Vagina (tissue), 2 donors: ENCODE data around the gene CEMIP.

Experiments
- CTCF ChIP-seq, 3 experiments: fragments of 450-650 bp in 2 of 3; fragments of 200-600 bp in 1 of 3; sonication (generic) in 1 of 3; IDR thresholded peaks; one replicate each; pipeline ENCODE4 v1.5.1; 2017 to 2019; ENCODE audit warnings: antibody characterized with exemption in 3 of 3, mild to moderate bottlenecking in 2 of 3, moderate library complexity in 2 of 3
- POLR2A ChIP-seq, 2 donors: fragments of 450-650 bp; IDR thresholded peaks; one replicate each; pipeline ENCODE4 v1.6.1; 2017; ENCODE audit warnings: antibody characterized with exemption in 2 of 2, mild to moderate bottlenecking in 2 of 2, moderate library complexity in 2 of 2
- POLR2AphosphoS5 ChIP-seq, 2 donors: sonication (generic); formaldehyde crosslinking; IDR thresholded peaks; one replicate each; pipeline ENCODE4 v1.9.0; 2017; ENCODE audit warnings: antibody characterized with exemption in 2 of 2, mild to moderate bottlenecking in 2 of 2, low read depth in 1 of 2; ENCODE audit not compliant: insufficient read depth in 1 of 2

- TF ChIP-seq CTCF (IDR thresholded peaks at IDR 0.05) (no peak), POLR2AphosphoS5 (IDR thresholded peaks at IDR 0.05; ENCODE audit: insufficient read depth in 1 of 2, low read depth in 1 of 2) (no peak), POLR2A (IDR thresholded peaks at IDR 0.05) (no peak)
Observed at GRCh38 chr15:80785811-80786354, 6.7 kb downstream of the CEMIP start.
